Measurements from ENCODE around the gene NEDD4L.

NEDD4L gene

GRCh38 chr18:58394602-58395425 lies 350.8 kb downstream of the NEDD4L start:
- no peak for DNase-seq (ENCODE audit: low read depth in 3 of 3)

- DNase-seq (ENCODE audit: low read depth in 3 of 3) = no peak
These were observed 352.1 kb downstream of the NEDD4L start for GRCh38 chr18:58396144-58396543.

DNA sequence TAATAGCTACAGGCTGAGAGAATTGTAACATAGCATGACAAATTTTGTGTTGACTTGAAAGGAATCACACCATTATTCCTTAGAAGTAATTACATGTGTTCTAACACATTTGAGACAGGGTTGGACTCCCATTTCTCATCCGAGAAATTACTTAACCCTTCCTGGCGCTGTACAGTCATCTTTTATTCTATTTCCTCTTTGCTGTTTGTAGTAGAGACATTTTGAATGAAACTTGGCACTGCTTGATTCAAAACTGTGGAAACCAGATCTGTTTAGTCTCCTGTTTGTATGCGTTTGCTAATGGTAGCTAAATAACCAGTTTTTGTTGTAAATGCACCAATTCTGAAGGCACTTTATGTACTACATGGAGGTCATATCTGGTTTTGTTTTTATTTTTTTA lies 352.9 kb downstream of the NEDD4L start:
- no peak for DNase-seq (ENCODE audit: low read depth in 3 of 3)

DNA sequence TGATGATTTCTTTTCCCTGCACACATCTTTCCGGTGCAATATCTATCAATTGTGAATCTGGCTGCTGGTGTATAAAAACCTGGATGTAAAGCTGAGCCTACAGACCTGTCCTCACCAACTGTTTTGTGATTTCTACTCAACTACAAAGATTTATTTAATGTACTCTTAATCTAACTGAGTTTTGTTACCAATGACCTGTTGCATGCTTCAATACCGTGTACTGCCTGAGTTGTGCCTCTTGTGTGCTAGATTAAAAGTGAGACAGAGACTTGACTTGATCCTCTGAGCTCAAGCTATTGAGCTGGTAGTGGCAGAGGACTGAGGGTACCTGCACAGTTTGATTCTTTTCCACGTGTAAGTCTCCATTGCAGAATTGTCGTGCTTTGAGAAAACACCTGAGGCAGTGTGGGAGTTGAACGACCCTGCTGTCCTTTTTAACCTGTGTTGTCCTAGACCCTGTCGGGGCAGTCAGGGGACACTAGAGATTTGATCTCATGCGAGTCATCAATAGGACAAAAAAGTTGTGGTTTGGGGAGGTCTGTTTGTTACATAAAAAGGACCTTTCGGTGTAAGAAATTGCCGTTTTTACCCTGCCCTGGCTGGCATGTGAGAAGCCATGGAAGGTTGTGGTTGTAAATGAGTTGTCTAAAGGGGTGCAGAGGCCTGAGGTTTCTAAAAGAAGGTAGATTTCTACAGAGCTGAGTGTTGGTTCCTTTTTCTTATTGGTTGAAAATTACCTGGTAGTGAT lies 353.5 kb downstream of the NEDD4L start:
- no peak for DNase-seq (ENCODE audit: low read depth in 3 of 3)

- DNase-seq (ENCODE audit: low read depth in 3 of 3) = no peak
These were observed 354.8 kb downstream of the NEDD4L start for GRCh38 chr18:58398648-58399398.

DNA sequence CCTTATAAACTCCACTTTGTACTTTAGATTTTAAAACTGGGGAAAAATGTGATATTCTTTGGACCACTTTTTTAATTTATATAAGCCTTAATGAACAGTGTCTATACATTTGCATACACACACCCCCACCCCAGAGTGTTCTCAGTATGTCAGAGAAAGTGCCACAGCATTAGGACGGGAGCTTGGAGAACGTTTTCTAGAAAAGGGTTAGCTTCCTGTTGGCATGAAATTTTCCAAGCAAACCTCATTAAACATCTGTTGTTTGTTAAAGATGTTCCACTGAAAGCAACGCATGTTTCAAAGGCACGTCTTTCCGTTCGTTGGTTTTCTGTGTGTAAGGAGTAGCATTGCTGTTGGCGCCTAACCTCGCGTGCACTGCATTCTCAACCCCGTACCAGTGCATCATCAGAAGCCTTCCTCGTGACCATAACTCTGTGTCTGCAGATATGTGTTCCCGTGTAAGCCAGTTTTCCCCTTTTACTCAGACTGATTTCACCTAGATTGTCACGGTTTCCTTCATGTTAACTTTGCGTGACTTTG lies 356.4 kb downstream of the NEDD4L start:
- peak in 1 of 3 experiments; percentile 35 for DNase-seq (ENCODE audit: low read depth in 3 of 3)

GRCh38 chr18:58401191-58401590 lies 357.2 kb downstream of the NEDD4L start:
- no peak for DNase-seq (ENCODE audit: low read depth in 3 of 3)

DNA sequence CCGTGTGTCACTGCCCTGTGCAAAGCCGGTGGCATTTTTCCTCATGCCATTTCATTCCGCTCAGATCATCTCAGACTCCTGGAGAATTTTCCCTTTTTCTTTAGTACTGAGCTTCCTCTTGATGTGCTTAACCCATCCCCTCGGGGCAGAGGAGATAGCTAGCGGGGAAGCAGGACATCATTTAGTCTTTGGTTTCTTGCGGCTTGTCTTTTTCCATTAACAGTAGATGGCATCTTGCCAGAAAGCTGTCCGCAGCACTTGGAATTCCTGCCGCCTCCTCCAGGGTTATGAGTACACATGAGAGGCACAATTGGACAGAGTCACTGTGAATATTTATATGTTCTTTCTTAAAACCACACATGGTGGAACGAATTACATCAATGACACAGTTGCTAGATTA lies 358.2 kb downstream of the NEDD4L start:
- no peak for DNase-seq (ENCODE audit: low read depth in 3 of 3)

- DNase-seq (ENCODE audit: low read depth in 3 of 3) = no peak
These were observed 359.1 kb downstream of the NEDD4L start for GRCh38 chr18:58402951-58403702.

DNA sequence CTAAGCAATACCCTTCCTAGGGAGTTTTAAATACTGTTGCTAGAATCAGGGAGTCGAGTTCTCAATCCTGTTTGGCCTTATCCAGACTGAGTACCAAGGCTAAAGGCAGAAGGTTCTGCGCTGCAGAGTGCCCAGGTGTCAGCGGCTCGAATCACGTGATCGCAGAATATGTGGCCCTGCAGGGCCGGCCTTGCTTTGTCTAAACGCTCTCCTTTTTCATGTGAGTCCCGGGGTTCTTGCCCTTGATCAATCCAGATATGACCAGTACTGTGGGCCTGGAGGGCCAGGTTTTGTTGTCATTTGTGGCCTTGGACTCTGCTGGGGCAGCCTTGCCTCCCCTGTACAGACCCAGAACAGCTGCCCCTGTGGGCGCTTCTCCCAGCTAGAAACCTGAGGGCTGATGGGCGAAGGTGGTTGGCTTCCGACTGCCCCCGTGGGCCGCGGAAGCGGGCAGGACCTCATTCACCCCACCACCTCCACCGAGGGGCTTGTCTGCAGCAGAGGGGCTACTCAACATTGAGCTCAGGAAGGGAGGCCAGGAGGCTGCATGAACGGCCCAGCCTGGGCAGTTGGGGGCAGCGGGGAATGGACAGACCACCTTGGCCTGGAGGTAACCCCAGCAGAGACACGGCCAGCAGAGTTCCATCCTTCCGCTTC lies 359.9 kb downstream of the NEDD4L start:
- no peak for DNase-seq (ENCODE audit: low read depth in 3 of 3)

DNA sequence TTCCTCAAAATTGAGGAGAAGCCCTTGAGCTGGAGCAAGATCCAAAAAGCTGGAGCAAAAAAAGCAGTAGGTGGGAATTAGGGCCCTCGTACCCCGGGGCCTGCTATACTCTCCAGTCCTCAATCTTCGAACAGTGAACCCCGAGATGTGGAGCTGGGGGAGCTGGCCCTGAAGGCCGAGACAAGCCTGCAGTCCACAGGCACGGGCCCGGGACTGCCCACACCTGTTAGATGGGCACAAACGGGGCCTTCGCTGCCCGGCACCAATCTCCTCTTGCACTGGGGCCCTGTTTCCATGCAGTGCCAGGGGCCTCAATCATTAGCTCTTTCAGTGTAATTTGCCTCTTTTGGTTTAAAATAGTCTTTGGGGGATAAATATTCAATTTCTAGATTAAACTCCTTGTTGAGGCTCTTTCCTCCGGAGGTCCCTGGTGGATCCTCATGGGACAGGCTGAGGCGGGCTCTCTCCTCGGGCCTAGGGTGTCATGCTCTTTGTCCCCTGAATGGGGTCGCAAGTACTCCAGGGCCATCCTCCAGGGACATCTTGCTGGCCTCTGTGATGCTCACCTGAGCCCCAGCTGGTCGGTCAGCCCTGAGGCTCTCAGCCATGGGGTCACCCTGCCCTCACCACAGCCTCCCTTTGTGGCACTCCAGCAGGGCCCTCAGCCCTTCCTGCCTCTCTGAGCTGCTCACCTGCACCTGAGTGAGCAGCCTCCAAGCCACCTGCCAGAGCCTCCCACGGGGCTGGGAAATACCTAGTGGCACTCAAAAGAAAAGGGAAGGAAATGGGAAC lies 361.3 kb downstream of the NEDD4L start:
- DNase-seq (ENCODE audit: low read depth in 3 of 3) = no peak

- DNase-seq (ENCODE audit: low read depth in 3 of 3) = no peak
These were observed 363.2 kb downstream of the NEDD4L start for GRCh38 chr18:58407263-58407648.

- no peak for DNase-seq (ENCODE audit: low read depth in 3 of 3)
These were observed 363.8 kb downstream of the NEDD4L start for GRCh38 chr18:58407649-58408407.

- no peak for DNase-seq (ENCODE audit: low read depth in 3 of 3)
These were observed 364.6 kb downstream of the NEDD4L start for GRCh38 chr18:58408665-58409064.

DNA sequence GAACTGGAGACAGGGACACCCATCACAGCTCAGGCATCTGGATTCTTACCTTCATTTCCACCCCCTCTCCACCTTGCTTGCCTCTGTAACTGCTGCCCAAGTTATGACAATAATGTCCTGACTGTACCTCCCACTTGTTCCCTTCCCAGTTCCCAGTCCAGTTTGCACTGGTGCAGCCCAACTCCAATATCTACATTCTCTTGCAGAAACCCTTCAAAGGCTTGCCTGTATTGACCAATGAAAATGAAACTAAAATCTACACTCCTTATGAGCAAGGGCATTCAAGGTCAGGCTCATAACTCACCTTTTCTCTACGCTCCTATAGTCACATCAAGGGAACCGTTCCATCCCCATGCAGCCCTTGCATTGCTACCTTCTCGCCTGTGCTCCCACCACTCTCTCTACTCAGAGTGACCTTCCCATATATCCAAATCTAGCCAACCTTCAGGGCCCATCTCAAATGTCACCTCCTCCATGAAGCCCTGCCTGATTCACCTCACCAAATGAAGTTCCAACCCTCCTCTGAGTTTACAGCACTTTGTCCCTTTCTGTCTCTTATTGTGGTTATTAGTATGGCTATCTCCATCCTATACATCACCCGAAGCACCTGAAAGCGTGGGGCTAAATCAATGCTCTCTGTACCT lies 365.9 kb downstream of the NEDD4L start:
- DNase-seq (ENCODE audit: low read depth in 3 of 3) = no peak

- DNase-seq (ENCODE audit: low read depth in 3 of 3) = no peak
These were observed 367.3 kb downstream of the NEDD4L start for GRCh38 chr18:58411323-58411722.

- DNase-seq (ENCODE audit: low read depth in 3 of 3) = no peak
These were observed 369.0 kb downstream of the NEDD4L start for GRCh38 chr18:58412844-58413666.

Measured in stimulated activated CD4-positive, alpha-beta T cell treated with anti-CD3 and anti-CD28 coated beads, TNF-alpha, amount 100 ng/mL, for 24 hours (primary cell).